Mesothelial cell of epicardium (in vitro differentiated cells): ENCODE measurements around the gene SMG1. TPM values are rescaled to one million over a fixed set of nuclear protein-coding genes. Genes with fewer than 3 reads are reported as not detected.

Experiments
- DNase-seq, 2 experiments: peaks; one replicate each; pipeline ENCODE4 v3.0.0; 2021; ENCODE audit warnings: low spot score in 2 of 2; ENCODE audit not compliant: unreplicated experiment in 2 of 2
- H3K27ac Mint-ChIP-seq: 2 replicates; pipeline ENCODE4 v1.8.0; 2021; ENCODE audit warnings: mixed read lengths
- H3K27me3 Mint-ChIP-seq: 2 replicates; pipeline ENCODE4 v1.8.0; 2021; ENCODE audit warnings: low read depth, mixed read lengths
- H3K36me3 Mint-ChIP-seq: 2 replicates; pipeline ENCODE4 v1.8.0; 2021; ENCODE audit warnings: mixed read lengths
- H3K4me1 Mint-ChIP-seq: 2 replicates; pipeline ENCODE4 v1.8.0; 2021; ENCODE audit warnings: mixed read lengths
- H3K4me3 Mint-ChIP-seq: 2 replicates; pipeline ENCODE4 v1.8.0; 2021; ENCODE audit warnings: mild to moderate bottlenecking, moderate library complexity, mixed read lengths
- H3K9me3 Mint-ChIP-seq: 2 replicates; pipeline ENCODE4 v1.8.0; 2021; ENCODE audit warnings: mixed read lengths
- CTCF ChIP-seq: fragments of 200-600 bp; sonication (generic); IDR thresholded peaks from one replicate; pipeline ENCODE4 v1.5.0; 2021; ENCODE audit warnings: antibody characterized with exemption; ENCODE audit not compliant: unreplicated experiment
- total RNA-seq: library from RNA; stranded (reverse); gene quantifications from 3 replicates; pipeline ENCODE4 v1.2.1, GENCODE V29; 2021

Gene SMG1
- total RNA-seq, 1 donor from 2014 or later = 117 TPM

GRCh38 chr16:18832613-18833012, 93.6 kb downstream of the SMG1 start:
- no peak for DNase-seq
- Mint-ChIP-seq H3K36me3 (peaks cover 55% of the 10 kb centered on the region), H3K9me3 (no peaks in the 10 kb centered on the region), H3K27me3 (no peaks in the 10 kb centered on the region), H3K4me1 (no peaks in the 10 kb centered on the region), H3K4me3 (no peak overlapping the region), H3K27ac (no peak overlapping the region)
- no peak for TF ChIP-seq CTCF

- no peaks in the 10 kb centered on the region for H3K4me1 Mint-ChIP-seq
- H3K4me3 Mint-ChIP-seq = no peak overlapping the region
- no peak overlapping the region for H3K27ac Mint-ChIP-seq
- H3K27me3 Mint-ChIP-seq = no peaks in the 10 kb centered on the region
- no peak for DNase-seq
- peaks cover 51% of the 10 kb centered on the region for H3K36me3 Mint-ChIP-seq
- H3K9me3 Mint-ChIP-seq = no peaks in the 10 kb centered on the region
- TF ChIP-seq CTCF = no peak
Measured at GRCh38 chr16:18832006-18832405, 94.2 kb downstream of the SMG1 start.

- Mint-ChIP-seq H3K27me3 (no peaks in the 10 kb centered on the region), H3K9me3 (no peaks in the 10 kb centered on the region), H3K4me3 (no peak overlapping the region), H3K27ac (no peak overlapping the region), H3K4me1 (no peaks in the 10 kb centered on the region), H3K36me3 (peaks cover 29% of the 10 kb centered on the region)
- no peak for TF ChIP-seq CTCF
- no peak for DNase-seq
Measured at GRCh38 chr16:18829251-18829650, 97.0 kb downstream of the SMG1 start.

- Mint-ChIP-seq H3K4me3 (no peak overlapping the region), H3K27ac (no peak overlapping the region), H3K9me3 (no peaks in the 10 kb centered on the region), H3K27me3 (no peaks in the 10 kb centered on the region), H3K36me3 (peaks cover 22% of the 10 kb centered on the region), H3K4me1 (no peaks in the 10 kb centered on the region)
- TF ChIP-seq CTCF = no peak
- DNase-seq = no peak
Measured at GRCh38 chr16:18827890-18828289, 98.3 kb downstream of the SMG1 start.

GRCh38 chr16:18816286-18816685, 109.9 kb downstream of the SMG1 start:
- DNase-seq = no peak
- no peak overlapping the region for H3K27ac Mint-ChIP-seq
- H3K4me3 Mint-ChIP-seq = no peak overlapping the region
- TF ChIP-seq CTCF = no peak
- no peaks in the 10 kb centered on the region for H3K27me3 Mint-ChIP-seq
- no peaks in the 10 kb centered on the region for H3K9me3 Mint-ChIP-seq
- H3K36me3 Mint-ChIP-seq = peaks cover 32% of the 10 kb centered on the region
- no peaks in the 10 kb centered on the region for H3K4me1 Mint-ChIP-seq

- peaks cover 43% of the 10 kb centered on the region for H3K36me3 Mint-ChIP-seq
- H3K27ac Mint-ChIP-seq = no peak overlapping the region
- no peak overlapping the region for H3K4me3 Mint-ChIP-seq
Measured at GRCh38 chr16:18811925-18812324, 114.3 kb downstream of the SMG1 start.

More at GRCh38 chr16:18811925-18812324, 114.3 kb downstream of the SMG1 start:
- DNase-seq = no peak
- no peak for TF ChIP-seq CTCF
- Mint-ChIP-seq H3K9me3 (no peaks in the 10 kb centered on the region), H3K27me3 (no peaks in the 10 kb centered on the region), H3K4me1 (no peaks in the 10 kb centered on the region)
